Naive thymus-derived CD4-positive, alpha-beta T cell (primary cell): ENCODE data around the gene TMEM132C. TPM values are rescaled to one million over a fixed set of nuclear protein-coding genes. Genes with fewer than 3 reads are reported as not detected.

Experiments used
- ATAC-seq: fragments of 150-1000 bp; cut with Tn5 transposase; 2 replicates; pipeline ENCODE4 v1.10.0; 2021; ENCODE audit warnings: mild to moderate bottlenecking, moderate library complexity
- CTCF ChIA-PET: fragments of 350-600 bp; sonication (Branson Sonifier 250); formaldehyde crosslinking; loops from one replicate; lab custom pipeline; 2021; ENCODE audit warnings: antibody characterized with exemption; lab: Charles Lee
- POLR2A ChIA-PET: fragments of 350-600 bp; sonication (Branson Sonifier 250); formaldehyde crosslinking; loops from one replicate; lab custom pipeline; 2021; ENCODE audit warnings: antibody characterized with exemption, inconsistent platforms; lab: Charles Lee
- DNase-seq, 9 donors: peaks; one replicate each; pipeline versions ENCODE4 v3.0.0 to v3.0.0-alpha.2; 2020 to 2022; ENCODE audit warnings: mixed read lengths in 1 of 9
- H3K27ac ChIP-seq: one replicate; pipeline ENCODE4 v1.7.0; 2013; ENCODE audit warnings: mild to moderate bottlenecking, low read depth, low read length, moderate library complexity
- H3K27me3 ChIP-seq, 2 donors: one replicate each; pipeline ENCODE4 v1.7.0; 2013; ENCODE audit warnings: low read length in 2 of 2, mild to moderate bottlenecking in 2 of 2, moderate library complexity in 2 of 2; ENCODE audit not compliant: control insufficient read depth in 2 of 2, insufficient read depth in 2 of 2
- H3K36me3 ChIP-seq, 3 experiments: 1 replicate in 2 of 3; 2 replicates in 1 of 3; pipeline ENCODE4 v1.7.0; 2013; ENCODE audit warnings: low read length in 3 of 3, mild to moderate bottlenecking in 3 of 3, moderate library complexity in 1 of 3; ENCODE audit not compliant: insufficient read depth in 3 of 3, control insufficient read depth in 2 of 3
- H3K4me1 ChIP-seq, 2 donors: one replicate each; pipeline ENCODE4 v1.7.0; 2013; ENCODE audit warnings: low read length in 2 of 2, mild to moderate bottlenecking in 2 of 2, moderate library complexity in 1 of 2; ENCODE audit not compliant: control insufficient read depth in 2 of 2, insufficient read depth in 2 of 2
- H3K4me3 ChIP-seq: 2 replicates; pipeline ENCODE4 v1.7.0; 2013; ENCODE audit warnings: mild to moderate bottlenecking, low read length
- H3K9me3 ChIP-seq, 3 experiments: 1 replicate in 2 of 3; 2 replicates in 1 of 3; pipeline ENCODE4 v1.7.0; 2013; ENCODE audit warnings: low read length in 3 of 3; ENCODE audit not compliant: control insufficient read depth in 2 of 3
- H3K27ac Mint-ChIP-seq, 9 donors: one replicate each; pipeline ENCODE4 v1.8.0; 2020 to 2022; ENCODE audit warnings: mixed read lengths in 9 of 9, mild to moderate bottlenecking in 8 of 9, moderate library complexity in 5 of 9, inconsistent platforms in 2 of 9
- H3K27me3 Mint-ChIP-seq, 5 donors: one replicate each; pipeline ENCODE4 v1.8.0; 2021 to 2022; ENCODE audit warnings: mixed read lengths in 5 of 5, mild to moderate bottlenecking in 1 of 5
- H3K36me3 Mint-ChIP-seq, 5 donors: one replicate each; pipeline ENCODE4 v1.8.0; 2020 to 2022; ENCODE audit warnings: mixed read lengths in 5 of 5, mild to moderate bottlenecking in 3 of 5, inconsistent platforms in 1 of 5
- H3K4me1 Mint-ChIP-seq, 7 donors: one replicate each; pipeline ENCODE4 v1.8.0; 2020 to 2022; ENCODE audit warnings: mixed read lengths in 7 of 7, mild to moderate bottlenecking in 3 of 7, inconsistent platforms in 1 of 7
- H3K4me3 Mint-ChIP-seq, 10 donors: one replicate each; pipeline ENCODE4 v1.8.0; 2020 to 2022; ENCODE audit warnings: mild to moderate bottlenecking in 10 of 10, mixed read lengths in 10 of 10, moderate library complexity in 6 of 10, inconsistent platforms in 2 of 10
- H3K9me3 Mint-ChIP-seq, 11 donors: one replicate each; pipeline ENCODE4 v1.8.0; 2020 to 2022; ENCODE audit warnings: mixed read lengths in 11 of 11, mild to moderate bottlenecking in 4 of 11, inconsistent platforms in 1 of 11, moderate library complexity in 1 of 11
- intact Hi-C, 2 donors: fragments of 100-400 bp; cut with micrococcal nuclease; formaldehyde crosslinking; loops; one replicate each; pipeline ENCODE4 v1.15.1; 2023
- polyA plus RNA-seq, 2 donors: library from polyadenylated mRNA; unstranded; fragments of 300-500 nt; fragmentation: Illumina TruSeq; gene quantifications; one replicate each; pipeline ENCODE4 v1.2.3, GENCODE V29; 2021
- total RNA-seq, 6 experiments: library from RNA in 5 of 6; stranded (reverse) in 5 of 6; gene quantifications; 1 replicate in 5 of 6; 2 replicates in 1 of 6; pipeline ENCODE4 v1.2.3 and lab custom pipeline; 2021 to 2026

Gene TMEM132C
- total and polyA plus RNA-seq, 7 experiments from 2014 or later = not detected

- Mint-ChIP-seq H3K27me3 (no peaks in the 10 kb centered on the region), H3K36me3 (peaks cover 0 to 2% (median 0%) of the 10 kb centered on the region in 5 donors), H3K4me1 (peaks cover 0 to 3% (median 0%) of the 10 kb centered on the region in 7 donors), H3K27ac (no peak overlapping the region), H3K4me3 (no peak overlapping the region), H3K9me3 (peaks cover 0 to 8% (median 1%) of the 10 kb centered on the region in 11 donors)
- ATAC-seq (no peak), DNase-seq (no peak)
- ChIA-PET POLR2A (no interaction called here), CTCF (no interaction called here)
- no peaks in the 10 kb centered on the region for H3K27me3 ChIP-seq
- H3K27ac ChIP-seq = no peak overlapping the region
- peaks cover 0 to 6% of the 10 kb centered on the region in 2 donors for H3K4me1 ChIP-seq
- H3K9me3 ChIP-seq = peaks cover 0 to 7% (median 0%) of the 10 kb centered on the region in 3 experiments
- H3K36me3 ChIP-seq = no peaks in the 10 kb centered on the region
- intact Hi-C loops = no loop called here
- no peak overlapping the region for H3K4me3 ChIP-seq
These were observed 300.8 kb downstream of the TMEM132C start for GRCh38 chr12:128567730-128568129.

GRCh38 chr12:128570191-128571065 is 303.5 kb downstream of the TMEM132C start:
- no peak overlapping the region for H3K27ac Mint-ChIP-seq
- no peaks in the 10 kb centered on the region for H3K27me3 ChIP-seq
- no peak overlapping the region for H3K4me3 Mint-ChIP-seq
- intact Hi-C loops = no loop called here
- H3K4me1 ChIP-seq = peaks cover 0 to 6% of the 10 kb centered on the region in 2 donors
- ChIA-PET POLR2A (no interaction called here), CTCF (no interaction called here)
- H3K9me3 ChIP-seq = peaks cover 0 to 5% (median 0%) of the 10 kb centered on the region in 3 experiments
- no peaks in the 10 kb centered on the region for H3K27me3 Mint-ChIP-seq
- H3K27ac ChIP-seq = no peak overlapping the region
- H3K9me3 Mint-ChIP-seq = peaks cover 0 to 15% (median 4%) of the 10 kb centered on the region in 11 donors
- ATAC-seq (peak; percentile 67), DNase-seq (no peak)
- peaks cover 0 to 3% (median 0%) of the 10 kb centered on the region in 7 donors for H3K4me1 Mint-ChIP-seq
- H3K36me3 ChIP-seq = no peaks in the 10 kb centered on the region
- peak overlapping the region; percentile 8 for H3K4me3 ChIP-seq
- peaks cover 0 to 2% (median 0%) of the 10 kb centered on the region in 5 donors for H3K36me3 Mint-ChIP-seq

- Histone ChIP-seq H3K4me3 (no peak overlapping the region), H3K27ac (no peak overlapping the region), H3K9me3 (peaks cover 0 to 5% (median 0%) of the 10 kb centered on the region in 3 experiments), H3K36me3 (no peaks in the 10 kb centered on the region), H3K27me3 (no peaks in the 10 kb centered on the region), H3K4me1 (peaks cover 0 to 6% of the 10 kb centered on the region in 2 donors)
- peaks cover 0 to 2% (median 0%) of the 10 kb centered on the region in 5 donors for H3K36me3 Mint-ChIP-seq
- CTCF ChIA-PET = no interaction called here
- peaks cover 0 to 3% (median 0%) of the 10 kb centered on the region in 7 donors for H3K4me1 Mint-ChIP-seq
- intact Hi-C loops = no loop called here
- POLR2A ChIA-PET = no interaction called here
- no peak overlapping the region for H3K4me3 Mint-ChIP-seq
- DNase-seq = no peak
- no peak overlapping the region for H3K27ac Mint-ChIP-seq
- H3K9me3 Mint-ChIP-seq = peaks cover 0 to 15% (median 5%) of the 10 kb centered on the region in 11 donors
- no peak for ATAC-seq
- no peaks in the 10 kb centered on the region for H3K27me3 Mint-ChIP-seq
These were observed 305.2 kb downstream of the TMEM132C start for GRCh38 chr12:128571906-128572810.

- H3K27ac Mint-ChIP-seq = no peak overlapping the region
- ChIA-PET POLR2A (no interaction called here), CTCF (no interaction called here)
- no peak overlapping the region for H3K4me3 Mint-ChIP-seq
- peaks cover 3 to 19% (median 7%) of the 10 kb centered on the region in 11 donors for H3K9me3 Mint-ChIP-seq
- Histone ChIP-seq H3K27me3 (no peaks in the 10 kb centered on the region), H3K27ac (no peak overlapping the region), H3K9me3 (peaks cover 0 to 5% (median 0%) of the 10 kb centered on the region in 3 experiments), H3K4me1 (peaks cover 0 to 6% of the 10 kb centered on the region in 2 donors), H3K36me3 (no peaks in the 10 kb centered on the region), H3K4me3 (no peak overlapping the region)
- intact Hi-C loops = no loop called here
- no peaks in the 10 kb centered on the region for H3K27me3 Mint-ChIP-seq
- ATAC-seq = no peak
- peaks cover 0 to 2% (median 0%) of the 10 kb centered on the region in 5 donors for H3K36me3 Mint-ChIP-seq
- DNase-seq = no peak
- H3K4me1 Mint-ChIP-seq = peaks cover 0 to 3% (median 0%) of the 10 kb centered on the region in 7 donors
These were observed 306.9 kb downstream of the TMEM132C start for GRCh38 chr12:128573907-128574306.

GRCh38 chr12:128578045-128578444 is 311.1 kb downstream of the TMEM132C start:
- Histone ChIP-seq H3K27ac (no peak overlapping the region), H3K9me3 (no peaks in the 10 kb centered on the region), H3K36me3 (no peaks in the 10 kb centered on the region), H3K4me3 (no peak overlapping the region), H3K4me1 (no peaks in the 10 kb centered on the region), H3K27me3 (no peaks in the 10 kb centered on the region)
- intact Hi-C loops = no loop called here
- H3K36me3 Mint-ChIP-seq = peaks cover 0 to 5% (median 0%) of the 10 kb centered on the region in 5 donors
- no peak for DNase-seq
- H3K4me1 Mint-ChIP-seq = no peaks in the 10 kb centered on the region
- no peak for ATAC-seq
- H3K9me3 Mint-ChIP-seq = peaks cover 2 to 22% (median 12%) of the 10 kb centered on the region in 11 donors
- H3K27me3 Mint-ChIP-seq = peaks cover 0 to 8% (median 0%) of the 10 kb centered on the region in 5 donors
- ChIA-PET CTCF (no interaction called here), POLR2A (no interaction called here)
- H3K27ac Mint-ChIP-seq = no peak overlapping the region
- H3K4me3 Mint-ChIP-seq = no peak overlapping the region

- no peak overlapping the region for H3K27ac ChIP-seq
- Mint-ChIP-seq H3K4me1 (no peaks in the 10 kb centered on the region), H3K36me3 (peaks cover 0 to 5% (median 0%) of the 10 kb centered on the region in 5 donors), H3K9me3 (peaks cover 0 to 15% (median 10%) of the 10 kb centered on the region in 11 donors), H3K27me3 (peaks cover 0 to 8% (median 1%) of the 10 kb centered on the region in 5 donors), H3K4me3 (no peak overlapping the region), H3K27ac (no peak overlapping the region)
- no peak for DNase-seq
- no peak for ATAC-seq
- intact Hi-C loops = no loop called here
- H3K27me3 ChIP-seq = no peaks in the 10 kb centered on the region
- CTCF ChIA-PET = no interaction called here
- H3K4me1 ChIP-seq = no peaks in the 10 kb centered on the region
- no peak overlapping the region for H3K4me3 ChIP-seq
- H3K9me3 ChIP-seq = peaks cover 0 to 4% (median 0%) of the 10 kb centered on the region in 3 experiments
- POLR2A ChIA-PET = no interaction called here
- no peaks in the 10 kb centered on the region for H3K36me3 ChIP-seq
These were observed 314.4 kb downstream of the TMEM132C start for GRCh38 chr12:128581321-128581761.
